Mammary epithelial cell (primary cell): ENCODE data around the gene GPR143.

ENCODE experiments used
- CTCF ChIP-seq, 2 donors: IDR thresholded peaks in 1 of 2; conservative IDR thresholded peaks in 1 of 2; 2 replicates each; pipeline ENCODE4 v1.5.1; 2011 to 2012; ENCODE audit warnings: inconsistent platforms in 2 of 2, low read length in 2 of 2, mild to moderate bottlenecking in 2 of 2, control low read depth in 1 of 2, low read depth in 1 of 2; ENCODE audit not compliant: insufficient read depth in 1 of 2; ENCODE audit errors: extremely low read depth in 1 of 2
- EZH2 ChIP-seq: IDR thresholded peaks from 2 replicates; pipeline ENCODE4 v1.6.1; 2012; ENCODE audit warnings: low read length, inconsistent platforms, borderline replicate concordance

GRCh38 chrX:9690046-9690445, 75.6 kb downstream of the GPR143 start:
- TF ChIP-seq CTCF (conservative IDR thresholded peaks at IDR 0.05 in 1 of 2, IDR thresholded peaks at IDR 0.05 in 1 of 2; ENCODE audit: extremely low read depth in 1 of 2, insufficient read depth in 1 of 2, low read depth in 1 of 2, low read length in 2 of 2): no peak
- TF ChIP-seq EZH2: no peak
